SK-N-MC (cell line): ENCODE data around the gene SEMA3C.

Experiments
- EZH2 ChIP-seq: fragments of 200-600 bp; sonication (generic); IDR thresholded peaks from one replicate; pipeline ENCODE4 v1.6.1; 2017; ENCODE audit warnings: antibody characterized with exemption
- FOXP2 ChIP-seq: optimal IDR thresholded peaks from 2 replicates; pipeline ENCODE3; 2011; ENCODE audit warnings: mild to moderate bottlenecking, moderate library complexity; ENCODE audit not compliant: insufficient read depth; ENCODE audit errors: extremely low read length, control extremely low read depth
- POLR2AphosphoS5 ChIP-seq: IDR thresholded peaks from 2 replicates; pipeline ENCODE4 v1.6.1; 2012; ENCODE audit warnings: mild to moderate bottlenecking, low read depth, low read length, borderline replicate concordance

GRCh38 chr7:80816806-80817205, 102.0 kb downstream of the SEMA3C start:
- no peak for TF ChIP-seq POLR2AphosphoS5
- TF ChIP-seq EZH2: no peak
- no peak for TF ChIP-seq FOXP2
